Measurements from ENCODE around the gene PER2. TPM values are rescaled to one million over a fixed set of nuclear protein-coding genes. Genes with fewer than 3 reads are reported as not detected.

Gene PER2
- total and polyA plus RNA-seq, 2 of the 13 experiments (the other 11 are each of a cell fraction or from before 2014, with no cell fraction given), result 5.1 to 9.4 TPM

DNA sequence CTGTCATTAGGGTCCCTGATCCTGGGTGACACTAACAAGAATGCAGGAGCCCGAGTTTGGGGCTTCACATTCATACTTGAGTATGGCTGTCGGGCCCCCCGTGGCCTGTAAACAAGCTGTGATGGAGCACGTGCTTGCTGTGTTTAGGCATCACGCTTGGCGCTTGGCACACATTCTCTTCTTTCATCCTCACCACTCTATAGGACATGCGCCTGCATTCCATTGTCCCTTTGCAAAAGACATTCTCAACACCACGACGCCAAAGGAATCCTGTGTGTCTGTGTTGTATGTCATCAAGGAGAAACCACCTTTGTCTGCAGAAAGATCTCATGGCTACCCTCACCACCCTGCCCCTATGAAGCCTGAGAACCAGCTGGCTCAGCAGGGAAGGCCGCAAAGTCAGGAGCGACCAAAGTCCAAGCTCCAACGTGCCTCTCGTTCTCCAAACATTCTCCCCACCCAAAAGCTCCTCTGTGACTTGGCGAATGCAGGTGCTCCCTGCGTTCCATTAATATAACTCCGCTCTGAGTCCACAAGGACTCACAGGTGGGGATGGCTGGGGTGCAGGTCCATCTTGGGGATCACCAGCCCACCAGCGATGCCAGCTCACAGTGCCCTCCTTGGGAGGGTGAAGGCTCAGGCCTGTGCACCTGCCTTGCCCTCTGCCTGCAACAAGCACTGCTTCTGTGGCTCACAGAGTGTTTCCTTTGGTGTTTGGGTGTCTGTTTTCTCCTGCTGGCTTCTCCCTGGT is 6.2 kb upstream of the PER2 start (continued):
- TF ChIP-seq, protein P1, sequence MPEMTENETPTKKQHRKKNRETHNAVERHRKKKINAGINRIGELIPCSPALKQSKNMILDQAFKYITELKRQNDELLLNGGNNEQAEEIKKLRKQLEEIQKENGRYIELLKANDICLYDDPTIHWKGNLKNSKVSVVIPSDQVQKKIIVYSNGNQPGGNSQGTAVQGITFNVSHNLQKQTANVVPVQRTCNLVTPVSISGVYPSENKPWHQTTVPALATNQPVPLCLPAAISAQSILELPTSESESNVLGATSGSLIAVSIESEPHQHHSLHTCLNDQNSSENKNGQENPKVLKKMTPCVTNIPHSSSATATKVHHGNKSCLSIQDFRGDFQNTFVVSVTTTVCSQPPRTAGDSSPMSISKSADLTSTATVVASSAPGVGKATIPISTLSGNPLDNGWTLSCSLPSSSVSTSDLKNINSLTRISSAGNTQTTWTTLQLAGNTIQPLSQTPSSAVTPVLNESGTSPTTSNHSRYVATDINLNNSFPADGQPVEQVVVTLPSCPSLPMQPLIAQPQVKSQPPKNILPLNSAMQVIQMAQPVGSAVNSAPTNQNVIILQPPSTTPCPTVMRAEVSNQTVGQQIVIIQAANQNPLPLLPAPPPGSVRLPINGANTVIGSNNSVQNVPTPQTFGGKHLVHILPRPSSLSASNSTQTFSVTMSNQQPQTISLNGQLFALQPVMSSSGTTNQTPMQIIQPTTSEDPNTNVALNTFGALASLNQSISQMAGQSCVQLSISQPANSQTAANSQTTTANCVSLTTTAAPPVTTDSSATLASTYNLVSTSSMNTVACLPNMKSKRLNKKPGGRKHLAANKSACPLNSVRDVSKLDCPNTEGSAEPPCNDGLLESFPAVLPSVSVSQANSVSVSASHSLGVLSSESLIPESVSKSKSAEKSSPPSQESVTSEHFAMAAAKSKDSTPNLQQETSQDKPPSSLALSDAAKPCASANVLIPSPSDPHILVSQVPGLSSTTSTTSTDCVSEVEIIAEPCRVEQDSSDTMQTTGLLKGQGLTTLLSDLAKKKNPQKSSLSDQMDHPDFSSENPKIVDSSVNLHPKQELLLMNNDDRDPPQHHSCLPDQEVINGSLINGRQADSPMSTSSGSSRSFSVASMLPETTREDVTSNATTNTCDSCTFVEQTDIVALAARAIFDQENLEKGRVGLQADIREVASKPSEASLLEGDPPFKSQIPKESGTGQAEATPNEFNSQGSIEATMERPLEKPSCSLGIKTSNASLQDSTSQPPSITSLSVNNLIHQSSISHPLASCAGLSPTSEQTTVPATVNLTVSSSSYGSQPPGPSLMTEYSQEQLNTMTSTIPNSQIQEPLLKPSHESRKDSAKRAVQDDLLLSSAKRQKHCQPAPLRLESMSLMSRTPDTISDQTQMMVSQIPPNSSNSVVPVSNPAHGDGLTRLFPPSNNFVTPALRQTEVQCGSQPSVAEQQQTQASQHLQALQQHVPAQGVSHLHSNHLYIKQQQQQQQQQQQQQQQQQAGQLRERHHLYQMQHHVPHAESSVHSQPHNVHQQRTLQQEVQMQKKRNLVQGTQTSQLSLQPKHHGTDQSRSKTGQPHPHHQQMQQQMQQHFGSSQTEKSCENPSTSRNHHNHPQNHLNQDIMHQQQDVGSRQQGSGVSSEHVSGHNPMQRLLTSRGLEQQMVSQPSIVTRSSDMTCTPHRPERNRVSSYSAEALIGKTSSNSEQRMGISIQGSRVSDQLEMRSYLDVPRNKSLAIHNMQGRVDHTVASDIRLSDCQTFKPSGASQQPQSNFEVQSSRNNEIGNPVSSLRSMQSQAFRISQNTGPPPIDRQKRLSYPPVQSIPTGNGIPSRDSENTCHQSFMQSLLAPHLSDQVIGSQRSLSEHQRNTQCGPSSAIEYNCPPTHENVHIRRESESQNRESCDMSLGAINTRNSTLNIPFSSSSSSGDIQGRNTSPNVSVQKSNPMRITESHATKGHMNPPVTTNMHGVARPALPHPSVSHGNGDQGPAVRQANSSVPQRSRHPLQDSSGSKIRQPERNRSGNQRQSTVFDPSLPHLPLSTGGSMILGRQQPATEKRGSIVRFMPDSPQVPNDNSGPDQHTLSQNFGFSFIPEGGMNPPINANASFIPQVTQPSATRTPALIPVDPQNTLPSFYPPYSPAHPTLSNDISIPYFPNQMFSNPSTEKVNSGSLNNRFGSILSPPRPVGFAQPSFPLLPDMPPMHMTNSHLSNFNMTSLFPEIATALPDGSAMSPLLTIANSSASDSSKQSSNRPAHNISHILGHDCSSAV (CRISPR knock-in tag; IDR thresholded peaks at IDR 0.05; ENCODE audit: borderline replicate concordance), result no peak
- no peak for TF ChIP-seq HNRNPLL (IDR thresholded peaks at IDR 0.05; ENCODE audit: low read depth, low read length, poor library complexity, severe bottlenecking)
- TF ChIP-seq RBAK (CRISPR knock-in tag; IDR thresholded peaks at IDR 0.05), result no peak
- no peak for TF ChIP-seq BRCA1 (CRISPR knock-in tag; IDR thresholded peaks at IDR 0.05)
- no peak for TF ChIP-seq NKX3-1 (CRISPR knock-in tag; IDR thresholded peaks at IDR 0.05)
- no peak for TF ChIP-seq ZNF839 (CRISPR knock-in tag; IDR thresholded peaks at IDR 0.05; ENCODE audit: borderline replicate concordance)
- no peak for TF ChIP-seq ZNF234 (CRISPR knock-in tag; conservative IDR thresholded peaks at IDR 0.05)
- TF ChIP-seq, protein P2, sequence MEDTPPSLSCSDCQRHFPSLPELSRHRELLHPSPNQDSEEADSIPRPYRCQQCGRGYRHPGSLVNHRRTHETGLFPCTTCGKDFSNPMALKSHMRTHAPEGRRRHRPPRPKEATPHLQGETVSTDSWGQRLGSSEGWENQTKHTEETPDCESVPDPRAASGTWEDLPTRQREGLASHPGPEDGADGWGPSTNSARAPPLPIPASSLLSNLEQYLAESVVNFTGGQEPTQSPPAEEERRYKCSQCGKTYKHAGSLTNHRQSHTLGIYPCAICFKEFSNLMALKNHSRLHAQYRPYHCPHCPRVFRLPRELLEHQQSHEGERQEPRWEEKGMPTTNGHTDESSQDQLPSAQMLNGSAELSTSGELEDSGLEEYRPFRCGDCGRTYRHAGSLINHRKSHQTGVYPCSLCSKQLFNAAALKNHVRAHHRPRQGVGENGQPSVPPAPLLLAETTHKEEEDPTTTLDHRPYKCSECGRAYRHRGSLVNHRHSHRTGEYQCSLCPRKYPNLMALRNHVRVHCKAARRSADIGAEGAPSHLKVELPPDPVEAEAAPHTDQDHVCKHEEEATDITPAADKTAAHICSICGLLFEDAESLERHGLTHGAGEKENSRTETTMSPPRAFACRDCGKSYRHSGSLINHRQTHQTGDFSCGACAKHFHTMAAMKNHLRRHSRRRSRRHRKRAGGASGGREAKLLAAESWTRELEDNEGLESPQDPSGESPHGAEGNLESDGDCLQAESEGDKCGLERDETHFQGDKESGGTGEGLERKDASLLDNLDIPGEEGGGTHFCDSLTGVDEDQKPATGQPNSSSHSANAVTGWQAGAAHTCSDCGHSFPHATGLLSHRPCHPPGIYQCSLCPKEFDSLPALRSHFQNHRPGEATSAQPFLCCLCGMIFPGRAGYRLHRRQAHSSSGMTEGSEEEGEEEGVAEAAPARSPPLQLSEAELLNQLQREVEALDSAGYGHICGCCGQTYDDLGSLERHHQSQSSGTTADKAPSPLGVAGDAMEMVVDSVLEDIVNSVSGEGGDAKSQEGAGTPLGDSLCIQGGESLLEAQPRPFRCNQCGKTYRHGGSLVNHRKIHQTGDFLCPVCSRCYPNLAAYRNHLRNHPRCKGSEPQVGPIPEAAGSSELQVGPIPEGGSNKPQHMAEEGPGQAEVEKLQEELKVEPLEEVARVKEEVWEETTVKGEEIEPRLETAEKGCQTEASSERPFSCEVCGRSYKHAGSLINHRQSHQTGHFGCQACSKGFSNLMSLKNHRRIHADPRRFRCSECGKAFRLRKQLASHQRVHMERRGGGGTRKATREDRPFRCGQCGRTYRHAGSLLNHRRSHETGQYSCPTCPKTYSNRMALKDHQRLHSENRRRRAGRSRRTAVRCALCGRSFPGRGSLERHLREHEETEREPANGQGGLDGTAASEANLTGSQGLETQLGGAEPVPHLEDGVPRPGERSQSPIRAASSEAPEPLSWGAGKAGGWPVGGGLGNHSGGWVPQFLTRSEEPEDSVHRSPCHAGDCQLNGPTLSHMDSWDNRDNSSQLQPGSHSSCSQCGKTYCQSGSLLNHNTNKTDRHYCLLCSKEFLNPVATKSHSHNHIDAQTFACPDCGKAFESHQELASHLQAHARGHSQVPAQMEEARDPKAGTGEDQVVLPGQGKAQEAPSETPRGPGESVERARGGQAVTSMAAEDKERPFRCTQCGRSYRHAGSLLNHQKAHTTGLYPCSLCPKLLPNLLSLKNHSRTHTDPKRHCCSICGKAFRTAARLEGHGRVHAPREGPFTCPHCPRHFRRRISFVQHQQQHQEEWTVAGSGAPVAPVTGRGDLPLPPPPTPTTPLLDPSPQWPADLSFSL (CRISPR knock-in tag; IDR thresholded peaks at IDR 0.05), result no peak
- no peak for TF ChIP-seq SAFB2 (CRISPR knock-in tag; IDR thresholded peaks at IDR 0.05; ENCODE audit: borderline replicate concordance, low read depth)
- TF ChIP-seq, protein P3, sequence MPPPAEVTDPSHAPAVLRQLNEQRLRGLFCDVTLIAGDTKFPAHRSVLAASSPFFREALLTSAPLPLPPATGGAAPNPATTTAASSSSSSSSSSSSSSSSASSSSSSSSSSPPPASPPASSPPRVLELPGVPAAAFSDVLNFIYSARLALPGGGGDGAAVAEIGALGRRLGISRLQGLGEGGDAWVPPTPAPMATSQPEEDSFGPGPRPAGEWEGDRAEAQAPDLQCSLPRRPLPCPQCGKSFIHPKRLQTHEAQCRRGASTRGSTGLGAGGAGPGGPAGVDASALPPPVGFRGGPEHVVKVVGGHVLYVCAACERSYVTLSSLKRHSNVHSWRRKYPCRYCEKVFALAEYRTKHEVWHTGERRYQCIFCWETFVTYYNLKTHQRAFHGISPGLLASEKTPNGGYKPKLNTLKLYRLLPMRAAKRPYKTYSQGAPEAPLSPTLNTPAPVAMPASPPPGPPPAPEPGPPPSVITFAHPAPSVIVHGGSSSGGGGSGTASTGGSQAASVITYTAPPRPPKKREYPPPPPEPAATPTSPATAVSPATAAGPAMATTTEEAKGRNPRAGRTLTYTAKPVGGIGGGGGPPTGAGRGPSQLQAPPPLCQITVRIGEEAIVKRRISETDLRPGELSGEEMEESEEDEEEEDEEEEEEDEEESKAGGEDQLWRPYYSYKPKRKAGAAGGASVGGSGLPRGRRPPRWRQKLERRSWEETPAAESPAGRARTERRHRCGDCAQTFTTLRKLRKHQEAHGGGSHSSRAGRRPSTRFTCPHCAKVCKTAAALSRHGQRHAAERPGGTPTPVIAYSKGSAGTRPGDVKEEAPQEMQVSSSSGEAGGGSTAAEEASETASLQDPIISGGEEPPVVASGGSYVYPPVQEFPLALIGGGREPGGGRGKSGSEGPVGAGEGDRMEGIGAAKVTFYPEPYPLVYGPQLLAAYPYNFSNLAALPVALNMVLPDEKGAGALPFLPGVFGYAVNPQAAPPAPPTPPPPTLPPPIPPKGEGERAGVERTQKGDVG (CRISPR knock-in tag; IDR thresholded peaks at IDR 0.05; ENCODE audit: borderline replicate concordance), result peak; percentile 63; the same call in 1 of the 2 replicates
